K562 (cell line): Measurements from ENCODE around the gene CDH8. TPM values are rescaled to one million over a fixed set of nuclear protein-coding genes. Genes with fewer than 3 reads are reported as not detected.

ENCODE experiments used
- ATAC-seq: fragments of 200-7000 bp; cut with Tn5 transposase; 3 replicates; pipeline ENCODE4 v1.9.1; 2020; ENCODE audit warnings: moderate library complexity
- BruUV-seq: library from RNA; stranded (reverse); fragments of 400-500 nt; replicated peaks from 2 replicates; lab custom pipeline; 2021; lab: Mats Ljungman, UMichigan
- CTCF ChIA-PET: fragments of 300-600 bp; formaldehyde crosslinking; extraction: SDS; loops from one replicate; lab custom pipeline; 2021; ENCODE audit warnings: low intra/inter-chr PET ratio; lab: Yijun Ruan, JAX
- POLR2A ChIA-PET: fragments of 300-600, 350-650 bp; sonication (Branson Sonifier 250); formaldehyde crosslinking; extraction: SDS; loops from one replicate; lab custom pipeline; 2021; ENCODE audit warnings: antibody characterized with exemption, inconsistent platforms; lab: Yijun Ruan, JAX
- DNase-seq, 4 experiments: peaks; one replicate each; pipeline versions ENCODE4 v3.0.0 to v3.0.0-alpha.2; 2011 to 2018; ENCODE audit warnings: low spot score in 3 of 4, mixed read lengths in 3 of 4; ENCODE audit errors: extremely low read depth in 1 of 4
- FAIRE-seq: peaks from 2 replicates; lab custom pipeline; 2011; peaks lifted over from hg19 to GRCh38; lab: Jason Lieb, UNC
- H2AFZ ChIP-seq: 2 replicates; pipeline ENCODE4 v1.6.0; 2011; ENCODE audit warnings: low read depth, low read length, control low read depth, inconsistent platforms
- H3K27ac ChIP-seq: fragments of 200-600 bp; 3 replicates; pipeline ENCODE4 v1.8.0; 2011; ENCODE audit warnings: low read depth, mild to moderate bottlenecking, control low read depth, inconsistent platforms, low read length, moderate library complexity, mixed read lengths; ENCODE audit errors: extremely low read depth
- H3K27me3 ChIP-seq, 2 experiments: fragments of 300-600 bp in 1 of 2; 2 replicates in 1 of 2; 3 replicates in 1 of 2; pipeline versions ENCODE4 v1.6.0 to v1.8.0; 2011; ENCODE audit warnings: inconsistent platforms in 2 of 2, low read length in 2 of 2, mild to moderate bottlenecking in 1 of 2, mixed read lengths in 1 of 2, moderate library complexity in 1 of 2; ENCODE audit not compliant: control insufficient read depth in 2 of 2, insufficient read depth in 2 of 2
- H3K36me3 ChIP-seq: fragments of 300-600 bp; 3 replicates; pipeline ENCODE4 v1.8.0; 2011; ENCODE audit warnings: mild to moderate bottlenecking, low read length, inconsistent platforms; ENCODE audit not compliant: control insufficient read depth, insufficient read depth
- H3K4me1 ChIP-seq, 2 experiments: fragments of 200-600 bp in 1 of 2; replicated peaks in 1 of 2; 2 replicates in 1 of 2; 3 replicates in 1 of 2; pipeline versions ENCODE4 v1.5.1 to v1.8.0; 2011; ENCODE audit warnings: inconsistent platforms in 2 of 2, low read length in 2 of 2, mild to moderate bottlenecking in 1 of 2, mixed read lengths in 1 of 2, moderate library complexity in 1 of 2; ENCODE audit not compliant: control insufficient read depth in 2 of 2, insufficient read depth in 2 of 2
- H3K4me2 ChIP-seq: 2 replicates; pipeline ENCODE4 v1.6.1; 2011; ENCODE audit warnings: low read length, control low read depth, inconsistent platforms, mixed read lengths; ENCODE audit not compliant: insufficient read depth
- H3K4me3 ChIP-seq: fragments of 200-600 bp; sonication (generic), shearing (Covaris generic); 2 replicates; pipeline ENCODE4 v1.5.1; 2016; ENCODE audit warnings: control low read depth, inconsistent platforms
- H3K79me2 ChIP-seq: fragments of 200-600 bp; 3 replicates; pipeline ENCODE4 v1.8.0; 2011; ENCODE audit warnings: low read length, inconsistent platforms; ENCODE audit not compliant: control insufficient read depth, insufficient read depth
- H3K9ac ChIP-seq, 2 experiments: 2 replicates each; pipeline versions ENCODE4 v1.6.0 to v1.6.1; 2011; ENCODE audit warnings: low read depth in 2 of 2, low read length in 2 of 2, control low read depth in 1 of 2, inconsistent platforms in 1 of 2, mild to moderate bottlenecking in 1 of 2, mixed read lengths in 1 of 2; ENCODE audit not compliant: insufficient read depth in 1 of 2
- H3K9me1 ChIP-seq: one replicate; pipeline ENCODE4 v1.6.0; 2011; ENCODE audit warnings: inconsistent platforms, mild to moderate bottlenecking, low read length, moderate library complexity; ENCODE audit not compliant: control insufficient read depth, insufficient read depth
- H3K9me3 ChIP-seq: replicated peaks from 2 replicates; pipeline ENCODE4 v1.5.1; 2011; ENCODE audit warnings: low read depth, low read length, inconsistent platforms; ENCODE audit not compliant: control insufficient read depth, insufficient read depth
- H4K20me1 ChIP-seq: replicated peaks from 2 replicates; pipeline ENCODE4 v1.6.1; 2011; ENCODE audit warnings: low read length, inconsistent platforms, mixed read lengths; ENCODE audit not compliant: control insufficient read depth, insufficient read depth
- BMI1 ChIP-seq: fragments of 150-350 bp; IDR thresholded peaks from 2 replicates; pipeline ENCODE4 v1.6.1; 2014; ENCODE audit warnings: low read length
- CREM ChIP-seq: IDR thresholded peaks from 2 replicates; pipeline ENCODE4 v1.6.1; 2014; ENCODE audit warnings: antibody characterized with exemption, low read depth
- DMBX1 ChIP-seq: fragments of 250-450 bp; sonication (Bioruptor Pico); IDR thresholded peaks from 2 replicates; pipeline ENCODE4 v1.8.0; 2022; ENCODE audit warnings: inconsistent platforms, mild to moderate bottlenecking, moderate library complexity, borderline replicate concordance
- ERF ChIP-seq: fragments of 450-650 bp; formaldehyde crosslinking; IDR thresholded peaks from 2 replicates; pipeline ENCODE4 v1.4.0; 2020; ENCODE audit warnings: mild to moderate bottlenecking, mixed read lengths
- ESRRA ChIP-seq: fragments of 450-650 bp; IDR thresholded peaks from 2 replicates; pipeline ENCODE4 v1.6.1; 2014; ENCODE audit warnings: low read depth, mild to moderate bottlenecking, moderate library complexity, borderline replicate concordance
- HBP1 ChIP-seq: fragments of 450-650 bp; formaldehyde crosslinking; IDR thresholded peaks from 2 replicates; pipeline ENCODE4 v1.4.0; 2022; ENCODE audit warnings: missing genetic modification characterization
- NRF1 ChIP-seq, 2 experiments: fragments of 450-650 bp; IDR thresholded peaks in 1 of 2; conservative IDR thresholded peaks in 1 of 2; 2 replicates each; pipeline ENCODE4 v1.6.1; 2014; ENCODE audit warnings: mild to moderate bottlenecking in 2 of 2
- RBFOX2 ChIP-seq: fragments of 200-400 bp; formaldehyde crosslinking; IDR thresholded peaks from 2 replicates; pipeline ENCODE4 v1.6.1; 2017; ENCODE audit warnings: low read depth, mild to moderate bottlenecking, low read length, moderate library complexity
- RFX7 ChIP-seq: fragments of 250-450 bp; sonication (Bioruptor Pico); IDR thresholded peaks from 2 replicates; pipeline ENCODE4 v1.5.1; 2021; ENCODE audit warnings: mild to moderate bottlenecking
- SOX6 ChIP-seq: fragments of 450-650 bp; IDR thresholded peaks from 2 replicates; pipeline ENCODE4 v1.6.1; 2014; ENCODE audit warnings: mild to moderate bottlenecking
- TBL1XR1 ChIP-seq, 2 experiments: IDR thresholded peaks; 2 replicates each; pipeline ENCODE4 v1.6.1; 2012; ENCODE audit warnings: improper control_type of control experiment in 2 of 2, low read length in 2 of 2, mild to moderate bottlenecking in 1 of 2
- ZFP1 ChIP-seq: fragments of 450-650 bp; formaldehyde crosslinking; IDR thresholded peaks from 2 replicates; pipeline ENCODE4 v1.4.0; 2020; ENCODE audit warnings: mild to moderate bottlenecking, mixed read lengths
- ZNF124 ChIP-seq: sonication (generic); formaldehyde crosslinking; IDR thresholded peaks from 2 replicates; pipeline ENCODE4 v1.8.1; 2022; ENCODE audit warnings: missing genetic modification reagents
- ZNF175 ChIP-seq: fragments of 200-800 bp; sonication (Bioruptor generic); IDR thresholded peaks from 2 replicates; pipeline ENCODE4 v1.6.1; 2016; ENCODE audit warnings: low read depth, mild to moderate bottlenecking, missing genetic modification characterization, missing compliant biosample characterization
- ZNF316 ChIP-seq: fragments of 450-650 bp; IDR thresholded peaks from 2 replicates; pipeline ENCODE4 v1.6.1; 2016
- ZNF384 ChIP-seq: IDR thresholded peaks from 2 replicates; pipeline ENCODE4 v1.6.1; 2012; ENCODE audit warnings: low read depth, low read length, improper control_type of control experiment
- ZNF551 ChIP-seq: fragments of 250-450 bp; sonication (Bioruptor Pico); IDR thresholded peaks from 2 replicates; pipeline ENCODE4 v1.5.0; 2021; ENCODE audit warnings: mild to moderate bottlenecking, moderate library complexity
- ZNF778 ChIP-seq: fragments of 450-650 bp; formaldehyde crosslinking; IDR thresholded peaks from 2 replicates; pipeline ENCODE4 v1.4.0; 2020; ENCODE audit warnings: mild to moderate bottlenecking, moderate library complexity
- ZNF830 ChIP-seq: fragments of 250-450 bp; sonication (Bioruptor Pico); IDR thresholded peaks from 2 replicates; pipeline ENCODE4 v1.5.0; 2021; ENCODE audit warnings: mild to moderate bottlenecking
- WGBS: fragments of 100-300 bp; shearing (Covaris generic); methylation state at CpG from one replicate; pipeline ENCODE4 v1.1.6; 2016; ENCODE audit warnings: low coverage, mixed read lengths; ENCODE audit not compliant: insufficient coverage; ENCODE audit errors: missing lambda C conversion rate; 5-methylcytosine and 5-hydroxymethylcytosine counted together
- in situ Hi-C: fragments of 300-500 bp; cut with MboI; formaldehyde crosslinking; loops from 4 replicates; pipeline ENCODE4 v1.15.0; 2018; ENCODE audit warnings: inconsistent platforms, mixed read lengths
- intact Hi-C: fragments of 100-400 bp; cut with micrococcal nuclease; formaldehyde crosslinking; loops from 2 replicates; pipeline ENCODE4 v1.14.2; 2022
- polyA plus RNA-seq, 8 experiments: library from polyadenylated mRNA; depleted of rRNA in 4 of 8; stranded (reverse) in 5 of 8; unstranded in 3 of 8; fragments of >200 nt; fragmentation: Nextera tagmentation in 2 of 8; fragmentation: Illumina TruSeq in 1 of 8; extraction: Ambion mirVana in 2 of 8; extraction: Trizol in 1 of 8; gene quantifications; 2 replicates each; pipeline versions ENCODE4 v1.2.1 to v1.2.3, GENCODE V29; 2011 to 2014; ENCODE audit warnings: inconsistent platforms in 1 of 8, missing spikeins in 1 of 8
- total RNA-seq, 7 experiments: library from RNA; depleted of rRNA in 6 of 7; stranded (reverse); fragments of >200 nt in 6 of 7; fragmentation: Illumina TruSeq in 2 of 7; extraction: Trizol in 2 of 7; gene quantifications; 2 replicates each; pipeline versions ENCODE4 v1.2.1 to v1.2.3, GENCODE V29; 2011 to 2021; ENCODE audit warnings: low replicate concordance in 1 of 7

Gene CDH8
- total and polyA plus RNA-seq, 9 of the 15 experiments (the other 6 are each of a cell fraction or from before 2014, with no cell fraction given): 0.22 to 1.4 (median 0.42) TPM; not detected in 4

GRCh38 chr16:62034231-62035114 lies 1.8 kb downstream of the CDH8 start:
- in situ Hi-C loops (no loop called here), intact Hi-C loops (no loop called here)
- no peak overlapping the region for H3K4me3 ChIP-seq
- BruUV-seq: no TSS peak
- H3K27me3 ChIP-seq: no peaks in the 10 kb centered on the region
- no peak overlapping the region for H3K27ac ChIP-seq
- CTCF ChIA-PET: no interaction called here
- TF ChIP-seq NRF1 (conservative IDR thresholded peaks at IDR 0.05 in 1 of 2, IDR thresholded peaks at IDR 0.05 in 1 of 2): no peak
- TF ChIP-seq ZNF124: no peak
- no peak for TF ChIP-seq ZNF778
- no peak for TF ChIP-seq BMI1
- TF ChIP-seq ZNF316: no peak
- no peak for TF ChIP-seq ZNF830 (CRISPR knock-in tag)
- no peak for TF ChIP-seq ERF (CRISPR knock-in tag)
- TF ChIP-seq ZNF551: no peak
- no peak for TF ChIP-seq SOX6
- no peak for TF ChIP-seq ZNF384
- no peak for TF ChIP-seq TBL1XR1 (IDR thresholded peaks at IDR 0.05; ENCODE audit: low read length in 2 of 2)
- no peak for TF ChIP-seq ESRRA
- no peak for TF ChIP-seq CREM
- TF ChIP-seq ZFP1 (CRISPR knock-in tag): no peak
- no peak for TF ChIP-seq HBP1
- no peak for TF ChIP-seq ZNF175 (CRISPR knock-in tag)
- TF ChIP-seq RBFOX2: no peak
- TF ChIP-seq DMBX1 (CRISPR knock-in tag): no peak
- no peak for TF ChIP-seq RFX7 (CRISPR knock-in tag)
- WGBS: 1% methylated on average over 30 of the region's 32 CpGs
- ATAC-seq: no peak
- H2AFZ ChIP-seq: no peak overlapping the region
- POLR2A ChIA-PET: no interaction called here
- H3K4me2 ChIP-seq: no peak overlapping the region
- H4K20me1 ChIP-seq: no peaks in the 10 kb centered on the region
- FAIRE-seq: no peak
- no peaks in the 10 kb centered on the region for H3K9me3 ChIP-seq
- H3K79me2 ChIP-seq: no peaks in the 10 kb centered on the region
- no peak overlapping the region for H3K9ac ChIP-seq
- DNase-seq: no peak
- no peaks in the 10 kb centered on the region for H3K36me3 ChIP-seq
- H3K4me1 ChIP-seq: no peaks in the 10 kb centered on the region
- no peaks in the 10 kb centered on the region for H3K9me1 ChIP-seq
